ENCODE results near the gene LDHD.
A peak's percentile ranks its signal among the peaks of the same experiment; 100 is the strongest.
"Not testable (repeated sequence)": the region's sequence is repeated elsewhere in the genome, so short reads cannot be mapped to it uniquely, and the experiment has no call there.

The LDHD gene

GRCh38 chr16:75116081-75116910, at the start of gene LDHD:
Gene LDHD (minus strand): TSS chr16:75116780. CDS start chr16:75116720, 60 bp downstream.
- DNase-seq (ENCODE audit: low read depth, low spot score) = no peak
- H3K27ac ChIP-seq = no peak within 1 kb of the TSS

- DNase-seq (ENCODE audit: low read depth, low spot score) = no peak
- H3K27ac ChIP-seq = no peak overlapping the region
These were observed 43.8 kb upstream of the LDHD start for GRCh38 chr16:75160386-75160785.

- no peak overlapping the region for H3K27ac ChIP-seq
- no peak for DNase-seq (ENCODE audit: low read depth, low spot score)
These were observed 36.1 kb upstream of the LDHD start for GRCh38 chr16:75152635-75153034.

GRCh38 chr16:75151798-75152197, 35.2 kb upstream of the LDHD start:
- no peak overlapping the region for H3K27ac ChIP-seq
- no peak for DNase-seq (ENCODE audit: low read depth, low spot score)

- DNase-seq (ENCODE audit: low read depth, low spot score) = peak; percentile 46
- peak within 1 kb of the TSS; percentile 86 for H3K27ac ChIP-seq
These were observed 32.0 kb upstream of the LDHD start, which contains the start of gene ZFP1 for GRCh38 chr16:75148311-75149195. Gene ZFP1 (plus strand): TSS chr16:75148524. CDS start chr16:75152952, 4,428 bp downstream.

GRCh38 chr16:75147968-75148310, 31.4 kb upstream of the LDHD start:
- DNase-seq (ENCODE audit: low read depth, low spot score) = no peak
- H3K27ac ChIP-seq = peak overlapping the region; percentile 86

- no peak for DNase-seq (ENCODE audit: low read depth, low spot score)
- no peak overlapping the region for H3K27ac ChIP-seq
These were observed 27.4 kb upstream of the LDHD start for GRCh38 chr16:75143941-75144340.

- DNase-seq (ENCODE audit: low read depth, low spot score) = no peak
- no peak overlapping the region for H3K27ac ChIP-seq
These were observed 22.9 kb upstream of the LDHD start for GRCh38 chr16:75139498-75139897.

- DNase-seq (ENCODE audit: low read depth, low spot score) = no peak
- H3K27ac ChIP-seq = no peak overlapping the region
These were observed 22.1 kb upstream of the LDHD start for GRCh38 chr16:75138636-75139035.

- DNase-seq (ENCODE audit: low read depth, low spot score) = no peak
These were observed 21.7 kb upstream of the LDHD start for GRCh38 chr16:75138233-75138632.

GRCh38 chr16:75131081-75131480, 14.5 kb upstream of the LDHD start:
- DNase-seq (ENCODE audit: low read depth, low spot score) = no peak
- no peak overlapping the region for H3K27ac ChIP-seq

More at GRCh38 chr16:75138233-75138632, 21.7 kb upstream of the LDHD start:
- no peak overlapping the region for H3K27ac ChIP-seq

- H3K27ac ChIP-seq = no peak overlapping the region
- DNase-seq (ENCODE audit: low read depth, low spot score) = no peak
These were observed 13.7 kb upstream of the LDHD start for GRCh38 chr16:75130150-75130771.

GRCh38 chr16:75129421-75130149, 13.0 kb upstream of the LDHD start:
- DNase-seq (ENCODE audit: low read depth, low spot score); H3K27ac ChIP-seq: not testable (repeated sequence)

GRCh38 chr16:75127713-75128415, 11.3 kb upstream of the LDHD start:
- no peak overlapping the region for H3K27ac ChIP-seq
- DNase-seq (ENCODE audit: low read depth, low spot score) = no peak

GRCh38 chr16:75122609-75123008, 6.0 kb upstream of the LDHD start:
- no peak overlapping the region for H3K27ac ChIP-seq
- no peak for DNase-seq (ENCODE audit: low read depth, low spot score)

- H3K27ac ChIP-seq = no peak overlapping the region
- no peak for DNase-seq (ENCODE audit: low read depth, low spot score)
These were observed 5.5 kb upstream of the LDHD start for GRCh38 chr16:75121949-75122568.

- no peak overlapping the region for H3K27ac ChIP-seq
- no peak for DNase-seq (ENCODE audit: low read depth, low spot score)
These were observed 3.7 kb upstream of the LDHD start for GRCh38 chr16:75120253-75120652.

GRCh38 chr16:75118943-75119539, 2.5 kb upstream of the LDHD start:
- no peak for DNase-seq (ENCODE audit: low read depth, low spot score)
- no peak overlapping the region for H3K27ac ChIP-seq

- DNase-seq (ENCODE audit: low read depth, low spot score) = no peak
- H3K27ac ChIP-seq = no peak overlapping the region
These were observed 298 bp upstream of the LDHD start for GRCh38 chr16:75116911-75117245.
